PC-3 (cell line): ENCODE measurements around the gene ITGB3. TPM values are rescaled to one million over a fixed set of nuclear protein-coding genes. Genes with fewer than 3 reads are reported as not detected.

ENCODE experiments used
- ATAC-seq: fragments of 200-7000 bp; cut with Tn5 transposase; 2 replicates; pipeline ENCODE4 v1.9.1; 2020; ENCODE audit warnings: mild to moderate bottlenecking, moderate library complexity
- BruUV-seq: library from RNA; stranded (reverse); fragments of 400-500 nt; replicated peaks from 2 replicates; lab custom pipeline; 2021; lab: Mats Ljungman, UMichigan
- CTCF ChIA-PET: fragments of 300-600 bp; sonication (Branson Sonifier 250); formaldehyde crosslinking; loops from one replicate; lab custom pipeline; 2022; ENCODE audit warnings: antibody characterized with exemption; lab: Charles Lee
- POLR2A ChIA-PET: fragments of 300-600 bp; sonication (Branson Sonifier 250); formaldehyde crosslinking; loops from one replicate; lab custom pipeline; 2022; ENCODE audit warnings: antibody characterized with exemption; ENCODE audit not compliant: unreplicated experiment; lab: Charles Lee
- DNase-seq: peaks from one replicate; pipeline ENCODE4 v3.0.0-alpha.2; 2015
- H2AFZ ChIP-seq: fragments of 300-600 bp; sonication (generic); 2 replicates; pipeline ENCODE4 v1.6.0; 2016; ENCODE audit warnings: antibody characterized with exemption, low read length
- H3F3A ChIP-seq: fragments of 300-600 bp; sonication (generic); one replicate; pipeline ENCODE4 v1.6.0; 2017; ENCODE audit warnings: antibody characterized with exemption, low read length, control low read depth, mild to moderate bottlenecking; ENCODE audit not compliant: unreplicated experiment
- H3K27ac ChIP-seq: fragments of 300-600 bp; sonication (generic); 2 replicates; pipeline ENCODE4 v1.5.1; 2016; ENCODE audit warnings: mild to moderate bottlenecking, low read length
- H3K27me3 ChIP-seq: fragments of 300-600 bp; sonication (generic); 2 replicates; pipeline ENCODE4 v1.6.1; 2016; ENCODE audit warnings: low read length, mixed read lengths
- H3K36me3 ChIP-seq: fragments of 300-600 bp; sonication (generic); 2 replicates; pipeline ENCODE4 v1.6.1; 2016; ENCODE audit warnings: low read depth, mixed run types, low read length, mixed read lengths
- H3K4me1 ChIP-seq: fragments of 300-600 bp; sonication (generic); 2 replicates; pipeline ENCODE4 v1.5.1; 2016; ENCODE audit warnings: low read length; ENCODE audit not compliant: insufficient read depth
- H3K4me2 ChIP-seq: fragments of 300-600 bp; sonication (generic); 2 replicates; pipeline ENCODE4 v1.6.0; 2016; ENCODE audit warnings: low read length
- H3K4me3 ChIP-seq: fragments of 300-600 bp; sonication (generic); 2 replicates; pipeline ENCODE4 v1.5.1; 2016; ENCODE audit warnings: mild to moderate bottlenecking, low read length, mixed read lengths
- H3K79me2 ChIP-seq: fragments of 300-600 bp; sonication (generic); 2 replicates; pipeline ENCODE4 v1.6.1; 2017; ENCODE audit warnings: low read length, mixed read lengths
- H3K9ac ChIP-seq: fragments of 300-600 bp; sonication (generic); 2 replicates; pipeline ENCODE4 v1.6.0; 2016; ENCODE audit warnings: mild to moderate bottlenecking, low read length
- H3K9me2 ChIP-seq: fragments of 300-600 bp; sonication (generic); replicated peaks from 2 replicates; pipeline ENCODE4 v1.6.1; 2016; ENCODE audit warnings: mixed run types, low read length, mixed read lengths
- H3K9me3 ChIP-seq: fragments of 300-600 bp; sonication (generic); 2 replicates; pipeline ENCODE4 v1.6.1; 2016; ENCODE audit warnings: low read length, mixed read lengths
- H4K20me1 ChIP-seq: fragments of 300-600 bp; sonication (generic); 2 replicates; pipeline ENCODE4 v1.6.1; 2016; ENCODE audit warnings: low read length, mixed read lengths
- EZH2 ChIP-seq: fragments of 300-600 bp; sonication (generic); IDR thresholded peaks from one replicate; pipeline ENCODE4 v1.6.1; 2017; ENCODE audit warnings: antibody characterized with exemption, mild to moderate bottlenecking, low read length; ENCODE audit not compliant: unreplicated experiment
- EZH2phosphoT487 ChIP-seq: fragments of 300-600 bp; sonication (generic); IDR thresholded peaks from 2 replicates; pipeline ENCODE4 v1.6.1; 2018; ENCODE audit warnings: mild to moderate bottlenecking, antibody characterized with exemption, low read length, borderline replicate concordance
- intact Hi-C: fragments of 100-400 bp; cut with micrococcal nuclease; formaldehyde crosslinking; loops from 2 replicates; pipeline ENCODE4 v1.9.0; 2023
- total RNA-seq: library from RNA; depleted of rRNA; stranded (reverse); fragments of >200 nt; gene quantifications from 2 replicates; pipeline ENCODE4 v1.2.3, GENCODE V29; 2014
- TF ChIP-seq, protein P1 (sequence below): fragments of 300-600 bp; sonication (generic); conservative IDR thresholded peaks from 2 replicates; pipeline ENCODE4 v1.5.1; 2017; ENCODE audit warnings: antibody characterized with exemption, low read depth, mild to moderate bottlenecking, low read length

Gene ITGB3
- total RNA-seq, 1 experiment from 2014 or later: 0.36 TPM

- no peaks in the 10 kb centered on the region for H3K27me3 ChIP-seq
- H3K9me3 ChIP-seq: no peaks in the 10 kb centered on the region
- H3F3A ChIP-seq: no peaks in the 10 kb centered on the region
- TF ChIP-seq, protein P1, sequence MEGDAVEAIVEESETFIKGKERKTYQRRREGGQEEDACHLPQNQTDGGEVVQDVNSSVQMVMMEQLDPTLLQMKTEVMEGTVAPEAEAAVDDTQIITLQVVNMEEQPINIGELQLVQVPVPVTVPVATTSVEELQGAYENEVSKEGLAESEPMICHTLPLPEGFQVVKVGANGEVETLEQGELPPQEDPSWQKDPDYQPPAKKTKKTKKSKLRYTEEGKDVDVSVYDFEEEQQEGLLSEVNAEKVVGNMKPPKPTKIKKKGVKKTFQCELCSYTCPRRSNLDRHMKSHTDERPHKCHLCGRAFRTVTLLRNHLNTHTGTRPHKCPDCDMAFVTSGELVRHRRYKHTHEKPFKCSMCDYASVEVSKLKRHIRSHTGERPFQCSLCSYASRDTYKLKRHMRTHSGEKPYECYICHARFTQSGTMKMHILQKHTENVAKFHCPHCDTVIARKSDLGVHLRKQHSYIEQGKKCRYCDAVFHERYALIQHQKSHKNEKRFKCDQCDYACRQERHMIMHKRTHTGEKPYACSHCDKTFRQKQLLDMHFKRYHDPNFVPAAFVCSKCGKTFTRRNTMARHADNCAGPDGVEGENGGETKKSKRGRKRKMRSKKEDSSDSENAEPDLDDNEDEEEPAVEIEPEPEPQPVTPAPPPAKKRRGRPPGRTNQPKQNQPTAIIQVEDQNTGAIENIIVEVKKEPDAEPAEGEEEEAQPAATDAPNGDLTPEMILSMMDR: no peak
- TF ChIP-seq EZH2phosphoT487 (no peak), EZH2 (no peak)
- H3K9me2 ChIP-seq: no peaks in the 10 kb centered on the region
- intact Hi-C loops: no loop called here
- H3K4me1 ChIP-seq: peaks cover 7% of the 10 kb centered on the region
- ChIA-PET POLR2A (no interaction called here), CTCF (interaction anchor here (0.6 kb wide), 1 partner anchor 319 kb away, joined by 3 read pairs; no protein-coding TSS in a partner anchor)
- no TSS peak for BruUV-seq
- H3K4me2 ChIP-seq: no peak overlapping the region
- H3K79me2 ChIP-seq: no peaks in the 10 kb centered on the region
- no peak overlapping the region for H3K4me3 ChIP-seq
- no peaks in the 10 kb centered on the region for H4K20me1 ChIP-seq
- H3K9ac ChIP-seq: no peak overlapping the region
- H2AFZ ChIP-seq: no peak overlapping the region
- H3K27ac ChIP-seq: no peak overlapping the region
- H3K36me3 ChIP-seq: no peaks in the 10 kb centered on the region
- DNase-seq: no peak
- ATAC-seq: no peak
Observed at GRCh38 chr17:47286198-47286914, 32.7 kb downstream of the ITGB3 start.

GRCh38 chr17:47287068-47287467 lies 33.4 kb downstream of the ITGB3 start:
- Histone ChIP-seq H2AFZ (no peak overlapping the region), H3K27me3 (no peaks in the 10 kb centered on the region), H3K27ac (no peak overlapping the region), H3K4me3 (no peak overlapping the region), H3K9ac (no peak overlapping the region), H3K9me2 (no peaks in the 10 kb centered on the region), H3K4me1 (peaks cover 7% of the 10 kb centered on the region), H3K9me3 (no peaks in the 10 kb centered on the region), H3F3A (no peaks in the 10 kb centered on the region), H3K36me3 (no peaks in the 10 kb centered on the region), H3K4me2 (no peak overlapping the region), H4K20me1 (no peaks in the 10 kb centered on the region), H3K79me2 (no peaks in the 10 kb centered on the region)
- no TSS peak for BruUV-seq
- no peak for TF ChIP-seq EZH2
- TF ChIP-seq EZH2phosphoT487: no peak
- TF ChIP-seq, protein P1: no peak
- ChIA-PET CTCF (no interaction called here), POLR2A (no interaction called here)
- DNase-seq (no peak), ATAC-seq (no peak; the same call in 1 of the 2 replicates)
- intact Hi-C loops: no loop called here

DNA sequence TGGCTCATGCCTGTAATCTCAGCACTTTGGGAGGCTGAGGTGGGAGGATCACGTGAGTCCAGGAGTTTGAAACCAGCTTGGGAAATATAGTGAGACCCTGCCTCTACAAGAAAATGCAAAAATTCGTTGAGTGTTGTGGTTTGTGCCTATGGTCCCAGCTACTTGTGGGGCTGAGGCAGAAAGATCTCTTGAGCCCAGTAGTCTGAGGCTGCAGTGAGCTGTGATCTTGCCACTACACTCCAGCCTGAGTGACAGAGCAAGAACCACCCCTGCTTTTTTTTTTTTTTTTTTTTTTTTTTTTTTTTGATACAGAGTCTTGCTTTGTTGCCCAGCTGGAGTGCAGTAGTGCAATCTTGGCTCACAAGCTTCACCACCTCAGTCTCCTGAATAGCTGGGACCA lies 34.0 kb downstream of the ITGB3 start:
- no TSS peak for BruUV-seq
- no peaks in the 10 kb centered on the region for H3F3A ChIP-seq
- H3K4me2 ChIP-seq: no peak overlapping the region
- H3K9ac ChIP-seq: no peak overlapping the region
- ATAC-seq (no peak), DNase-seq (no peak)
- H2AFZ ChIP-seq: no peak overlapping the region
- ChIA-PET POLR2A (no interaction called here), CTCF (no interaction called here)
- no peaks in the 10 kb centered on the region for H3K36me3 ChIP-seq
- peaks cover 7% of the 10 kb centered on the region for H3K4me1 ChIP-seq
- no peak overlapping the region for H3K4me3 ChIP-seq
- TF ChIP-seq EZH2phosphoT487 (no peak), EZH2 (no peak)
- TF ChIP-seq, protein P1: no peak
- no peaks in the 10 kb centered on the region for H3K9me3 ChIP-seq
- H3K9me2 ChIP-seq: no peaks in the 10 kb centered on the region
- H4K20me1 ChIP-seq: no peaks in the 10 kb centered on the region
- H3K79me2 ChIP-seq: no peaks in the 10 kb centered on the region
- H3K27ac ChIP-seq: no peak overlapping the region
- intact Hi-C loops: no loop called here
- no peaks in the 10 kb centered on the region for H3K27me3 ChIP-seq
